Trophoblast cell (in vitro differentiated cells and primary cell): ENCODE results near the gene RAC2.

Experiments used
- DNase-seq, 2 donors: peaks; one replicate each; pipeline ENCODE4 v3.0.0-alpha.2; 2016
- H2AFZ ChIP-seq: 2 replicates; pipeline ENCODE4 v1.6.1; 2013; ENCODE audit warnings: low read length, moderate library complexity, mild to moderate bottlenecking; ENCODE audit not compliant: insufficient read depth, poor library complexity
- H2AK5ac ChIP-seq: 2 replicates; pipeline ENCODE4 v1.6.1; 2013; ENCODE audit warnings: mild to moderate bottlenecking, low read length
- H2BK120ac ChIP-seq: 2 replicates; pipeline ENCODE4 v1.6.1; 2013; ENCODE audit warnings: low read length, mild to moderate bottlenecking, moderate library complexity; ENCODE audit not compliant: insufficient read depth, poor library complexity
- H2BK12ac ChIP-seq: 2 replicates; pipeline ENCODE4 v1.6.1; 2013; ENCODE audit warnings: mild to moderate bottlenecking, low read length, moderate library complexity
- H2BK5ac ChIP-seq: 2 replicates; pipeline ENCODE4 v1.6.1; 2013; ENCODE audit warnings: low read length, low read depth, moderate library complexity, mild to moderate bottlenecking; ENCODE audit not compliant: poor library complexity
- H3K14ac ChIP-seq: 2 replicates; pipeline ENCODE4 v1.6.1; 2013; ENCODE audit warnings: mild to moderate bottlenecking, low read length
- H3K18ac ChIP-seq: 2 replicates; pipeline ENCODE4 v1.6.1; 2013; ENCODE audit warnings: mild to moderate bottlenecking, low read length
- H3K23ac ChIP-seq: 2 replicates; pipeline ENCODE4 v1.6.1; 2013; ENCODE audit warnings: low read length
- H3K27ac ChIP-seq: 2 replicates; pipeline ENCODE4 v1.5.1; 2013; ENCODE audit warnings: low read depth, mild to moderate bottlenecking, inconsistent platforms, low read length, moderate library complexity
- H3K27me3 ChIP-seq: 2 replicates; pipeline ENCODE4 v1.6.1; 2013; ENCODE audit warnings: inconsistent platforms, mild to moderate bottlenecking, low read length, moderate library complexity; ENCODE audit not compliant: insufficient read depth
- H3K36me3 ChIP-seq, 2 experiments: 1 replicate in 1 of 2; 2 replicates in 1 of 2; pipeline ENCODE4 v1.6.1; 2013; ENCODE audit warnings: low read length in 2 of 2, mild to moderate bottlenecking in 2 of 2, moderate library complexity in 1 of 2; ENCODE audit not compliant: insufficient read depth in 2 of 2, control insufficient read depth in 1 of 2
- H3K4ac ChIP-seq: 2 replicates; pipeline ENCODE4 v1.6.1; 2013; ENCODE audit warnings: low read depth, mild to moderate bottlenecking, low read length, moderate library complexity
- H3K4me1 ChIP-seq, 2 experiments: 1 replicate in 1 of 2; 2 replicates in 1 of 2; pipeline ENCODE4 v1.6.1; 2013; ENCODE audit warnings: low read length in 2 of 2, mild to moderate bottlenecking in 2 of 2, moderate library complexity in 1 of 2; ENCODE audit not compliant: insufficient read depth in 2 of 2, control insufficient read depth in 1 of 2
- H3K4me2 ChIP-seq: 2 replicates; pipeline ENCODE4 v1.6.1; 2013; ENCODE audit warnings: inconsistent platforms, mild to moderate bottlenecking, low read length, moderate library complexity
- H3K4me3 ChIP-seq: 2 replicates; pipeline ENCODE4 v1.5.1; 2013; ENCODE audit warnings: mild to moderate bottlenecking, low read depth, low read length, inconsistent platforms
- H3K79me1 ChIP-seq: one replicate; pipeline ENCODE4 v1.6.1; 2013; ENCODE audit warnings: low read length
- H3K79me2 ChIP-seq: 2 replicates; pipeline ENCODE4 v1.6.1; 2013; ENCODE audit warnings: low read length, mild to moderate bottlenecking; ENCODE audit not compliant: control insufficient read depth, insufficient read depth, poor library complexity
- H3K9ac ChIP-seq: 2 replicates; pipeline ENCODE4 v1.6.1; 2013; ENCODE audit warnings: mild to moderate bottlenecking, low read length
- H3K9me3 ChIP-seq: 2 replicates; pipeline ENCODE4 v1.6.1; 2013; ENCODE audit warnings: low read depth, mild to moderate bottlenecking, control low read depth, inconsistent platforms, low read length; ENCODE audit not compliant: insufficient read depth
- H4K12ac ChIP-seq: 2 replicates; pipeline ENCODE4 v1.6.1; 2013; ENCODE audit warnings: low read depth, mild to moderate bottlenecking, low read length, moderate library complexity
- H4K8ac ChIP-seq: 2 replicates; pipeline ENCODE4 v1.6.1; 2013; ENCODE audit warnings: low read depth, mild to moderate bottlenecking, low read length, moderate library complexity
- H4K91ac ChIP-seq: one replicate; pipeline ENCODE4 v1.6.1; 2013; ENCODE audit warnings: low read depth, mild to moderate bottlenecking, low read length, moderate library complexity
- WGBS: extraction: QIAGEN DNeasy Blood & Tissue Kit; methylation state at CpG from one replicate; pipeline ENCODE4 v1.1.7; 2013; ENCODE audit warnings: missing lambda C conversion rate; ENCODE audit not compliant: insufficient read length, insufficient coverage; ENCODE audit errors: extremely low coverage; 5-methylcytosine and 5-hydroxymethylcytosine counted together

Gene RAC2

GRCh38 chr22:37209140-37209845 is 34.8 kb downstream of the RAC2 start:
- no peak overlapping the region for H3K4me3 ChIP-seq
- H2BK5ac ChIP-seq = no peak overlapping the region
- H3K18ac ChIP-seq = no peak overlapping the region
- no peaks in the 10 kb centered on the region for H3K4me1 ChIP-seq
- DNase-seq = no peak
- no peak overlapping the region for H2BK120ac ChIP-seq
- H3K79me1 ChIP-seq = no peaks in the 10 kb centered on the region
- H2BK12ac ChIP-seq = no peak overlapping the region
- no peaks in the 10 kb centered on the region for H3K27me3 ChIP-seq
- no peak overlapping the region for H2AK5ac ChIP-seq
- no peak overlapping the region for H3K4me2 ChIP-seq
- H3K4ac ChIP-seq = no peak overlapping the region
- H3K9me3 ChIP-seq = peaks cover 3% of the 10 kb centered on the region
- no peak overlapping the region for H4K91ac ChIP-seq
- no peak overlapping the region for H4K8ac ChIP-seq
- H3K36me3 ChIP-seq = no peaks in the 10 kb centered on the region
- no peak overlapping the region for H3K23ac ChIP-seq
- no peak overlapping the region for H3K14ac ChIP-seq
- H3K9ac ChIP-seq = no peak overlapping the region
- H3K27ac ChIP-seq = no peak overlapping the region
- no peaks in the 10 kb centered on the region for H3K79me2 ChIP-seq
- no peak overlapping the region for H4K12ac ChIP-seq
- no peak overlapping the region for H2AFZ ChIP-seq
- no CpG with 5 or more reads among the region's 9 CpGs for WGBS

DNA sequence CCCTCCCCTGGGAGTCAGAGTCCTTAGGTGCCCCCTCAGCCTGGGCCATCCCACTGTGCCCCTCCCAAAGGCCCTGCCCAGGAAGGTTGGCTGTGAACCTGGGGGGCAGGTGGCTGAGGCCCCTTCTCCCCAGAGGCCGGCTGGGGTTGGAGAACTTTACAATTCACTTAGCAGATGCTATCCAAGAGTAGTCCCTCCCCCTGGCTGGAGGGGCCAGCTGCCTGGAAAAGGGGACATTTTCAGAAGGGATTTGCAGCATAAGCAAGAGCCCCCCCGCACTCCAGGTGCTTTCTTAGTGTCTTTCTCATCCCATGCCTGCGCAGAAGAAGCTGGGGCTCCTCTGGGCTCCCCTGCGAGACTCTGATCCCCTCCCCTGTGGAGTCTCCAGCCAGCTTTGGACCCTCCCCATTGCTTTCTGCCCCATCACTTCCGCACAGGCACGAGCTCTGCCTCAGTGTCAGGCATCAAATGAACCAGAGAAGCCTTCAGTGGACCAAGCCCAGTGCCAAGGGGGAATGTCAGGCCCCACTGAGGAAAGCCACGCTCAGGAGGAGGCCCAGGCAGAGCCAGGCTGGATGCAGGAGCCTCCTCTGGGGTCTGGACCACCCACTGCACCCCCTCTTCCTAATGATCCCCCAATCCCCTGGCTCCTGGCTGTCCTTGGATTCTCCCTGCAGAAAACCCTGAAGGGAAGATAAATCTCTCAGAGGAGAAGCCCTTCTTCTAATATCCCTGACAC is 35.5 kb downstream of the RAC2 start:
- Histone ChIP-seq H3K27me3 (no peaks in the 10 kb centered on the region), H3K4ac (no peak overlapping the region), H3K27ac (no peak overlapping the region), H3K14ac (no peak overlapping the region), H2AK5ac (no peak overlapping the region), H2BK12ac (no peak overlapping the region), H3K18ac (no peak overlapping the region), H3K23ac (no peak overlapping the region), H3K9ac (no peak overlapping the region), H3K4me1 (no peaks in the 10 kb centered on the region), H3K4me3 (no peak overlapping the region), H3K4me2 (no peak overlapping the region), H3K79me1 (no peaks in the 10 kb centered on the region), H4K8ac (no peak overlapping the region), H3K79me2 (no peaks in the 10 kb centered on the region), H2BK120ac (no peak overlapping the region), H4K91ac (no peak overlapping the region), H2AFZ (no peak overlapping the region), H4K12ac (no peak overlapping the region), H3K36me3 (no peaks in the 10 kb centered on the region), H2BK5ac (no peak overlapping the region), H3K9me3 (peaks cover 3% of the 10 kb centered on the region)
- DNase-seq = no peak
- WGBS = no CpG with 5 or more reads among the region's 7 CpGs

GRCh38 chr22:37207981-37208380 is 36.1 kb downstream of the RAC2 start:
- Histone ChIP-seq H3K4me2 (no peak overlapping the region), H4K91ac (no peak overlapping the region), H3K4ac (no peak overlapping the region), H3K9ac (no peak overlapping the region), H3K79me1 (no peaks in the 10 kb centered on the region), H3K4me3 (no peak overlapping the region), H2AK5ac (no peak overlapping the region), H3K36me3 (no peaks in the 10 kb centered on the region), H3K14ac (no peak overlapping the region), H3K79me2 (no peaks in the 10 kb centered on the region), H4K12ac (no peak overlapping the region), H4K8ac (no peak overlapping the region), H3K27ac (no peak overlapping the region), H2BK12ac (no peak overlapping the region), H3K9me3 (no peaks in the 10 kb centered on the region), H3K23ac (no peak overlapping the region), H3K18ac (no peak overlapping the region), H2BK120ac (no peak overlapping the region), H3K27me3 (no peaks in the 10 kb centered on the region), H2AFZ (no peak overlapping the region), H2BK5ac (no peak overlapping the region), H3K4me1 (no peaks in the 10 kb centered on the region)
- DNase-seq = no peak
- WGBS = no CpG with 5 or more reads among the region's 7 CpGs

DNA sequence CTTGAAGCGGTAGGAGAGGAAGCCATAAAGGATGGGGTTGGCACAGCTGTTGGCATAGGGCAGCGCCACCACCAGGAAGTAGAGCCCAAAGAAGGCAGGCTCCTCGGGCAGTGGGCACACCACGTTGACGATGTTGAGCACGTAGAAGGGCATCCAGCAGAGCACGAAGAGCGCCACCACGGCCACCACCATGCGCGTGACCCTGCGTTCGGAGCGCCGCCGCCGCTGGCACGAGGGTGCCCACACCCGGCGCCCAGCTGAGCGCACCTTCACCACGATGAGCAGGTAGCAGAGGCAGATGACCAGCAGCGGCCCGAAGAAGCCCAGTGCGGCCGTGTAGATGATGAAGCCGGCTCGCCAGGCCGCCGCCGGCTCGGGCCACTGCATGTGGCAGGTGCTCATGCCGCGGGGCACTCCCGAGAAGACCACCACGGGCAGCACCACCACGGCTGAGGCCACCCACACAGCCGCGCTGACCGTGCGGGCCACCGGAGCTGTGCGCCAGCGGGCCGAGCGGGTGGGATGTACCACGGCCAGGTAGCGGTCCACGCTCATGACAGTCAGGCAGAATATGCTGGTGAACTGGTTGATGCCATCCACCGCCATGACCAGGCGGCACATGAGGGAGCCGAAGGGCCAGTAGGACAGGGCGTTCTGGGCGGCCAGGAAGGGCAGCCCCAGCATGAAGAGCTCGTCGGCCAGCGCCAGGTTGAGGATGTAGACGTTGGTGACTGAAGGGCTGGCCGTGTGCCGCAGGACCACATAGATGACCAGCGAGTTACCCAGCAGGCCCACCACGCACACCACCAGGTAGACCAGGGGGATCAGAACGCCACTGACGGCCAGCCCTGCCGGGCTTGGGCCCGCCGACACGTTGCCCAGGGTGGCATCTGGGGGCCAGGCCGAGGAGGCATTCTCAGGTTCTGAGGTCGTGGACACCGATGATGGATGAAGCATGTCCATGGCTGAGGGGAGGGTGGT is 36.9 kb downstream of the RAC2 start:
- Histone ChIP-seq H3K4ac (no peak overlapping the region), H2BK12ac (no peak overlapping the region), H3K4me1 (no peaks in the 10 kb centered on the region), H2AK5ac (no peak overlapping the region), H3K4me3 (no peak overlapping the region), H3K79me1 (no peaks in the 10 kb centered on the region), H3K36me3 (no peaks in the 10 kb centered on the region), H4K12ac (no peak overlapping the region), H3K4me2 (no peak overlapping the region), H4K8ac (no peak overlapping the region), H3K27me3 (no peaks in the 10 kb centered on the region), H3K27ac (no peak overlapping the region), H2AFZ (no peak overlapping the region), H3K14ac (no peak overlapping the region), H4K91ac (no peak overlapping the region), H3K9me3 (no peaks in the 10 kb centered on the region), H2BK120ac (no peak overlapping the region), H2BK5ac (no peak overlapping the region), H3K79me2 (no peaks in the 10 kb centered on the region), H3K18ac (no peak overlapping the region), H3K9ac (no peak overlapping the region), H3K23ac (no peak overlapping the region)
- DNase-seq = no peak
- no CpG with 5 or more reads among the region's 71 CpGs for WGBS
